Gastroesophageal sphincter (tissue), 3 donors: ENCODE data around the gene EHBP1L1.

Experiments used
- EP300 ChIP-seq: sonication (generic); formaldehyde crosslinking; IDR thresholded peaks from one replicate; pipeline ENCODE4 v1.6.1; 2017; ENCODE audit warnings: antibody characterized with exemption, mild to moderate bottlenecking
- POLR2A ChIP-seq, 2 donors: fragments of 450-650 bp; IDR thresholded peaks; one replicate each; pipeline ENCODE4 v1.6.1; 2017; ENCODE audit warnings: antibody characterized with exemption in 2 of 2, mild to moderate bottlenecking in 2 of 2, moderate library complexity in 1 of 2
- POLR2AphosphoS5 ChIP-seq: sonication (generic); formaldehyde crosslinking; IDR thresholded peaks from one replicate; pipeline ENCODE4 v1.6.1; 2017; ENCODE audit warnings: antibody characterized with exemption
- TF ChIP-seq, protein P1 (sequence below), 4 experiments: fragments of 200-600 bp in 2 of 4; fragments of 450-650 bp in 2 of 4; sonication (generic) in 1 of 4; IDR thresholded peaks; one replicate each; pipeline ENCODE4 v1.5.1; 2017 to 2019; ENCODE audit warnings: antibody characterized with exemption in 4 of 4, mild to moderate bottlenecking in 2 of 4, moderate library complexity in 2 of 4

DNA sequence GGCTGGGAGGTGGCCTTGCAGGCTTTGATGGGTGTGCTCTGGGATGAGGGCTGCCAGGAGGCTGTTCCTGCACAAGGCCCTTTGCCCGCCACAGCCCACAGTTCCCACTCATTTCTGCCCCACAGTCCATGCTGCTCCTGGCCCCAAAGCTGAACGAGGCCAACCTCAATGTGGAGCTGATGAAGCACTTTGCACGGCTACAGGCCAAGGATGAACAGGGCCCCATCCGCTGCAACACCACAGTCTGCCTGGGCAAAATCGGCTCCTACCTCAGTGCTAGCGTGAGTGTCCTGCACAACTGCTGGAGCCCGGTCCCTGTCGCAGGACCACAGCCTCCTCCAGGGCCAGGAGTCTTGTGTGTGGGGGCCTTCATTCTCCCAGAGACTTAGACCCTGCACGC, 40.8 kb upstream of the EHBP1L1 start:
- TF ChIP-seq POLR2A (IDR thresholded peaks at IDR 0.05) (no peak), POLR2AphosphoS5 (no peak), EP300 (no peak)
- TF ChIP-seq, protein P1, sequence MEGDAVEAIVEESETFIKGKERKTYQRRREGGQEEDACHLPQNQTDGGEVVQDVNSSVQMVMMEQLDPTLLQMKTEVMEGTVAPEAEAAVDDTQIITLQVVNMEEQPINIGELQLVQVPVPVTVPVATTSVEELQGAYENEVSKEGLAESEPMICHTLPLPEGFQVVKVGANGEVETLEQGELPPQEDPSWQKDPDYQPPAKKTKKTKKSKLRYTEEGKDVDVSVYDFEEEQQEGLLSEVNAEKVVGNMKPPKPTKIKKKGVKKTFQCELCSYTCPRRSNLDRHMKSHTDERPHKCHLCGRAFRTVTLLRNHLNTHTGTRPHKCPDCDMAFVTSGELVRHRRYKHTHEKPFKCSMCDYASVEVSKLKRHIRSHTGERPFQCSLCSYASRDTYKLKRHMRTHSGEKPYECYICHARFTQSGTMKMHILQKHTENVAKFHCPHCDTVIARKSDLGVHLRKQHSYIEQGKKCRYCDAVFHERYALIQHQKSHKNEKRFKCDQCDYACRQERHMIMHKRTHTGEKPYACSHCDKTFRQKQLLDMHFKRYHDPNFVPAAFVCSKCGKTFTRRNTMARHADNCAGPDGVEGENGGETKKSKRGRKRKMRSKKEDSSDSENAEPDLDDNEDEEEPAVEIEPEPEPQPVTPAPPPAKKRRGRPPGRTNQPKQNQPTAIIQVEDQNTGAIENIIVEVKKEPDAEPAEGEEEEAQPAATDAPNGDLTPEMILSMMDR (IDR thresholded peaks at IDR 0.05): no peak
